ENCODE results near the gene FZD4.
"Not testable (repeated sequence)": the region's sequence is repeated elsewhere in the genome, so short reads cannot be mapped to it uniquely, and the experiment has no call there.

The FZD4 gene

DNA sequence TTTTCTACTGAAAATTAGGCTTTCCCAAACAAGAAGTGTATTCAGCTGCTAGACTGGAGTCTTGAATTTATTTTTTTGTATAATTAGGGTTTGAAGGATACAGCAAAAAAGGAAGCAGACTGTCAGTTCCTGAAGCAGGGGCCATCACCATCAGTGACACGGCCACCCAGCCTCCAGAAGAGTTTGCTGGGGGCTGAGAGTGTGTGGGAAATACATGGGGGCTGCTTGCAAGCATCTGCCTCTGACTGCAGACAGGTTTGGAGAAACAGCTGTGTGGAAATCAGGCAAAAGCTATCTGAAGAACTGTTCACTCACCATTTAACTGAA lies 23.0 kb downstream of the FZD4 start:
- DNase-seq (ENCODE audit: insufficient read length) (no peak), FAIRE-seq (no peak)
- TF ChIP-seq POLR2A (IDR thresholded peaks at IDR 0.05; ENCODE audit: low read depth, low read length) (no peak), POLR2AphosphoS5 (IDR thresholded peaks at IDR 0.05; ENCODE audit: low read depth, low read length) (no peak), TAF1 (IDR thresholded peaks at IDR 0.05; ENCODE audit: borderline replicate concordance, low read depth, low read length) (no peak)

DNA sequence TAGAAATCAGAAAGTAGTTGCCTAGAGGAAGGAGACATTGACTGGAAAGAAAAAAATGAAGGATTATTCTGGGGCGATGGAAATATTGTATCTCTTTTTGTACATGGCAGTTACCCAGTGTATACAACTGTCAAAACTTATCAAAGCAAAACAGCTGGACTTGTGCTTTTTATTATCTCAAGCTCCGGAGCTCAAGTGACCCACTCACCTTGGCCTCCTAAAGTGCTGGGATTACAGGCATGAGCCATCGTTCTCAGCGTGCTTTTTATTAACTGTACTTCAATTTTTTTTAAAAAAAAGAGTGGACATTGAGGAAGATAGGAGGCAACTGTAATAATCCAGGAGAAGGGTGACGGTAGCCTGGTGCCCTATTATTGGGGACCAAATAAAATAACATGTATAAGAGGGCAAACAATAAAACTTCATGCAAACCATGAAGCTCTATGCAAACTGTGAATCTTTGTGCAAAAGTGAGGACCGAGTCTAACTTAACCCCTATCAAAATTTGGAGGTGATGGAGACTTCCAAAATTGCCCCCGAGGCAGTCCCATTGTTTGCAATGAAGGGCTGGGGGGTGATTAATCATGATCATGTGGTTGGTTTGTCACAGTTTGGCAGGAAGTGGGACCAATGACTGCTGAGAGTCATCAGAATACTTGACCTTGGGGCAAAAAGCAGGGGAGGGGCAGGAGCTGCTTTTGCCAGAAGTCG lies 23.5 kb downstream of the FZD4 start:
- FAIRE-seq = no peak
- TF ChIP-seq TAF1 (IDR thresholded peaks at IDR 0.05; ENCODE audit: borderline replicate concordance, low read depth, low read length) = no peak
- DNase-seq (ENCODE audit: insufficient read length) = no peak

DNA sequence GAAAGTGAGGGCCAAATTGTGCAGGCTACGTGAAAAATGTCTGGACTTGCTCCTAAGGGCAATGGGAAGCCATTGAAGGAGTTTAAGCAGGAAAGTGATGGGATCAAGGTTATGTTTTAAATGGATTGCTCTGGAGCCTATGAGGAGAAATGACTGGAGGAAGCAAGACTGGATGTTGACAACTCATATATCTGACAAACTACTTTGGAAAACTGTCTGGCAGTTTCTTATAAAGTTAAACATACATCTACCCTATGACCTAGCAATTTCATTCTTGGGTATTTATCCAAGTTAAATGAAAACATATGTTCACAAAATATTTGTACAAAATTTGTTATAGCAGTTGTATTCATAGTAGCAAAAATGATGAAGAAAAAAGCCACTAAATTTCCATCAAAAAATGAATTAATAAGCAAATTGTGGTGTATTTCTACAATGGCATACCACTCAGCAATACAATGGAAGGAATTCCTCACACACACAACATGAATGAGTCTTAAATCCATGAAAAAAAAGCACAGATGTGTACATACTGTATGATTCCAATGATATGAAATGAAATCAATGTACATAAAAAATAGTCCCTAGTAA lies 24.1 kb downstream of the FZD4 start:
- DNase-seq (ENCODE audit: insufficient read length) (no peak), FAIRE-seq (no peak)
- no peak for TF ChIP-seq POLR2A (IDR thresholded peaks at IDR 0.05; ENCODE audit: low read depth, low read length)
- TF ChIP-seq POLR2AphosphoS5 (IDR thresholded peaks at IDR 0.05; ENCODE audit: low read depth, low read length) = no peak
- TF ChIP-seq TAF1 (IDR thresholded peaks at IDR 0.05; ENCODE audit: borderline replicate concordance, low read depth, low read length) = no peak

DNA sequence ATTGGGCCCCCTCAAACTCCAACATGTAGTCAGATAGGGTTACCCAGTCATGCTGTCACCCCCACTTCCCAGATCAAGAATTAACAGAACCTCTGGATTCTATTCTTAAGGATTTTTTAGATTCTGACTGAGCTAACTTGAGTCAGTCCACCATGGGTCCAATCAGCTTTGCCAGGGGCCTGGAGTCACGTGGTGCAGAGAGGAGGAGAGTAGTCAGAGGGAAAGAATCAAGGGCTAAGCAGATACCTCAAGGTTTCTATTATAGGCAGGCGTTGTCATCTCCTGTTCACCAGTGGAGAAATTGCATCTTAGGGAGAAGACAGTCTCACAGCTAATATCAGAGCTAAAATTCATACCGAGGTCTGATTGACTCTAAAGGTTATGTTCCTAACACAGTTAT lies 28.2 kb downstream of the FZD4 start:
- no peak for DNase-seq (ENCODE audit: insufficient read length)
- TF ChIP-seq POLR2A (IDR thresholded peaks at IDR 0.05; ENCODE audit: low read depth, low read length) (no peak), TAF1 (IDR thresholded peaks at IDR 0.05; ENCODE audit: borderline replicate concordance, low read depth, low read length) (no peak), POLR2AphosphoS5 (IDR thresholded peaks at IDR 0.05; ENCODE audit: low read depth, low read length) (no peak)
- no peak for FAIRE-seq

DNA sequence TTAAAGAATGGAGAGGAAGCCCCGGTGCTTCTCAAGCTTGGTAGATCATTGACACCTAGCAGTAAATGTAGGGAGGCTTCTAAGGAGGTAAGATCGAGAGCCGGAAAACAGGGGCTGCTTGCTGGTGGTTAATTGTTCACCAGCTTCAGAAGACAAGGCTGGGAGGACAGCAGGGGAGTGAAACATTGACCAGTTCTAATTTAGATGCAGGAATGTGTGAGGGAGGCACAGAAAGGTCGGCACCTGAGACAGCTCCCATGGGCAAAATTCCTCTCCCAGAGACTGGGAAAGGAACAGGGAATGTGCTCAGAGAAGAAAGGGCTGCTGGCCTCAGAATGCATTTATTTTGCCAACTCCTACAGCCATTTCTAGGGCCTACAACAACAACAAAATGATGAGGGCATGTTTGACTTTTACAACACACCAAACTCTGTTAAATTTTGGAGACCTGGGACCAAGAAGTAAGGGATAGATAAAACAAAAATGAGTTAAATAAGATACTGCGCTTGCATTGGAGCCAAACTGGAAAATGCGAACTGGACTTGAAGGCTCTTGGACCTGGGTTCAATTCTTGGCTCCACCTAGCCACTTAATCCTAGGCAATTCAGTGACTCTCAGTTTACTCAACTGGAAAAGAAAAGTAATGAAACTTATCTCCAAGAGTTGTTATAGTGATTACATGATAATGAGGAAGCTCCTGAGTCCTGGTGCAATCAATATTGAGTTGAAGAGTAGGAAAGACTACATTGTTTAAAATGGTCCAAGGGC lies 31.0 kb downstream of the FZD4 start:
- no peak for DNase-seq (ENCODE audit: insufficient read length)
- TF ChIP-seq POLR2AphosphoS5 (IDR thresholded peaks at IDR 0.05; ENCODE audit: low read depth, low read length) (no peak), TAF1 (IDR thresholded peaks at IDR 0.05; ENCODE audit: borderline replicate concordance, low read depth, low read length) (no peak), POLR2A (IDR thresholded peaks at IDR 0.05; ENCODE audit: low read depth, low read length) (no peak)
- FAIRE-seq = no peak

DNA sequence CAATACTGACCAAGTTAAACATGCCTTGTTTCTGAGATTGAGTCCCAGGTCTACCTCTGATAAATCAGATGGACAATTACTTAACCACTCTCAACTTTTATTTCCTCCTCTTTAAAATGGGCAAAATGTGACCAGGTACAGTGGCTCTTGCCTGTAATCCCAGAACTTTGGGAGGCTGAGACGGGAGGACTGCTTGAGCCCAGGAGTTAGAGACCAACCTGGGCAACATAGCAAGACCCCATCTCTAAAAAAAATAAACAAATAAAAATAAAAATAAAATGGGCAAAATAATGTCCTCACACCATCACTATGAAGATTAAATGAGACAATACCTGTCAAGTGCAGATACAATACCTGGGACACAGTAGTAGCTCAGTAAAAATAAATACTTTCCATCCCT lies 33.0 kb downstream of the FZD4 start:
- TF ChIP-seq POLR2AphosphoS5 (IDR thresholded peaks at IDR 0.05; ENCODE audit: low read depth, low read length) (no peak), TAF1 (IDR thresholded peaks at IDR 0.05; ENCODE audit: borderline replicate concordance, low read depth, low read length) (no peak), POLR2A (IDR thresholded peaks at IDR 0.05; ENCODE audit: low read depth, low read length) (no peak)
- DNase-seq (ENCODE audit: insufficient read length) = no peak
- FAIRE-seq = no peak

DNA sequence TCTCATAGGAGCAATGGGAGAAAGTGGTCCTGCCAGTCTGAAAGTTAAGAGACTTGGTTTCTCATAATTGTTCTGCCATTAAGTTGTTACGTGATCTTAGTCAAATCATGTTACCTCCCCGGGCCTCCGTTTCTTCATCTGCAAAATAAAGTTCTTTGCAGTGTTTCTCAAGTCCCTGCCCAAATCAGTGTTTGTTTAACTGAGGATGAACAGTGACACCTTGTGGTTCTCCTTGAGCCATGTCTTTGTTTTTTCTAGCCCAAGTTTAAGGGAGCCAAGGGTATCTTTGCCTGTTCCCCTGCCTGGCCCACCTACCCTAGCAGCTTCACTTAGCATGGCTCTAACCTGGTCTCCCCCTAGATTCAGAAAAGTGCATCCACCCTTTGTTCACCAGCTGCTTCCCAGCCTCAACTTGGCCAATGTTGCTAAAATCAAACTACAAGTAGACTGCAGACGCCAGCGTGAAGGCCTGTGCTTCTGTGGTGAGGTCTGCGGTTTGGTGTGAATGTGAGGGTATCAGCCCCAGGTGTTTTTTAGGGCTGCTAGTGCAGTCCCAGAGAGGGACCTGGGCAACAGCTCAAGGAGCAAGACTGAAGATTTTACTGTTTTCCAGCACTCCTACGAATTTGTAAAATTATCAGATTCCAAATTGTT lies 35.5 kb downstream of the FZD4 start:
- TF ChIP-seq POLR2A (IDR thresholded peaks at IDR 0.05; ENCODE audit: low read depth, low read length) (no peak), TAF1 (IDR thresholded peaks at IDR 0.05; ENCODE audit: borderline replicate concordance, low read depth, low read length) (no peak), POLR2AphosphoS5 (IDR thresholded peaks at IDR 0.05; ENCODE audit: low read depth, low read length) (no peak)
- DNase-seq (ENCODE audit: insufficient read length) = no peak
- peak; percentile 80 for FAIRE-seq

DNA sequence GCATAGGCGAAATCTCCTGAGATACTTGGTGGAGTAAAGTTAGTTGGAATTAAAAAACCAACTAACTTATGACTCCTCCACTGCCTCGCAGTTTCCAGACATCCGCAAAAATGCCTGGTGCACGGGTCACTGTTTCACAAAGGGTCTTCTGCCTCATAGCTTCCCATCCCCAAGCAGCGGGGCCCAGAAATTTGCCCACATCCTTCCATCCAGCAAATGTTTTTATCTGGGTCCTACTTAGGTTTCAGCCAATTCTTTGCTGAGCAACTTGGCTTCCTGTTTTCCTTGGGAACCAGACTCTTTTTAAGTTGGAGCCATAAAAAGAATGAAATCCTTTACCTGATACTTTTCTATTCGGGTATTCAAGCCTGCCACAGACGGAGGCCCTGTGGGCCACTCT lies 36.2 kb downstream of the FZD4 start:
- no peak for DNase-seq (ENCODE audit: insufficient read length)
- TF ChIP-seq POLR2A (IDR thresholded peaks at IDR 0.05; ENCODE audit: low read depth, low read length) (no peak), TAF1 (IDR thresholded peaks at IDR 0.05; ENCODE audit: borderline replicate concordance, low read depth, low read length) (no peak)
- FAIRE-seq = no peak

DNA sequence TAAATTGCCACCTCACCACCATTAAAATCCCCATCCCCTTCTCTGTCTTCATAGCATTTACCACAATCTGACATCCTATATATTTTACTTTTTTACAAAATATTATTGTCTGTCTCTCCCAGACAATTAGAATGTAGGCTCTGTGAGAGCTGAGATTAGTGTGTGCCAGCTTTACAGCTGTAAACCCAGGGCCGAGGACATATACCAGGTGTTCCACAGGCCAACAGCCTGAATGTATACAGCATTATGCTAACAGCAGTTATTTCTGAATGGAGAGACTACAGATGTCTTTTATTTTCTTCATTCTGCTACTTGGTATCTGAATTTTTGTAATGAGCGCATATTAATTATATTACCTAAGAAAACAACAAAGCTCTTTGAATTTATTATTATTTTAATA lies 36.7 kb downstream of the FZD4 start:
- TF ChIP-seq POLR2A (IDR thresholded peaks at IDR 0.05; ENCODE audit: low read depth, low read length) (no peak), POLR2AphosphoS5 (IDR thresholded peaks at IDR 0.05; ENCODE audit: low read depth, low read length) (no peak)
- FAIRE-seq = no peak
- no peak for DNase-seq (ENCODE audit: insufficient read length)

DNA sequence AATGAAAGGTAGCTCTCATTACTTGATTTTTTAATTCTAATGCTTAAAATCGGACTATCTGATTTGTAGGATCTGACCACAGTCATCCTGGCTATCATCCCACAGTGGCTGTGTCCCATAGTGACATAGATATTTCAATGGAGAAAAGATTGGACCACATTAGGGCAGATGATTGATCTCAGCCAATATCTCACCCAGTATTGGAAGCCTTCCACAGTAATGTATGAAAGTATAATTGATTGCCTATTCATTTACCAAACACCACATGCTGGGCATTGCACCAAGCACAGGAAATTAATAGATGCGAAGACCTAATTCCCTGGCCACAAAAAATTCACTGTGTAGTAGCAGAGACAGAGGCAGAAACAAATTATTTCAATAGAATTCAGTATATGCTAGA lies 37.6 kb downstream of the FZD4 start:
- DNase-seq (ENCODE audit: insufficient read length) (no peak), FAIRE-seq (no peak)
- no peak for TF ChIP-seq TAF1 (IDR thresholded peaks at IDR 0.05; ENCODE audit: borderline replicate concordance, low read depth, low read length)
- TF ChIP-seq POLR2A (IDR thresholded peaks at IDR 0.05; ENCODE audit: low read depth, low read length) = no peak
- TF ChIP-seq POLR2AphosphoS5 (IDR thresholded peaks at IDR 0.05; ENCODE audit: low read depth, low read length) = no peak

DNA sequence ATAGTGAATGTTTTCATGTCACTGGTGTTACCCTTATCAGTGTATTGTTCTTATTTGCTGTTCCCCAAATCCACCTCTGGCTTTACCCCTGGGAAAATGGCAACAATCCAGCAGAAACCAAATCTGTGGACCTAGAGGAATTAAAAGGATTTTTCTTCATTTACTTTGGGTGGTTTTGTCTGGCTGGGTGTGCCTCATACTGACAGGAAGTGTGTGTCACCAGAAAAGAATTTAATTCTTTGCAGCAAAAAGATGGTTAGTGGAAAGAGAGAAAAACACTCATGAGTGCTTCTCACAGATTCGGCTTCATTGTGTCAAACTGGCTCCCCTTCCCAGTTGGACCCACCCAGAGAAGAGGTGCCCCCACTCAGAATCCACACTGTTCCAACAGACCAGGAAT lies 38.9 kb downstream of the FZD4 start:
- no peak for FAIRE-seq
- no peak for DNase-seq (ENCODE audit: insufficient read length)
- TF ChIP-seq TAF1 (IDR thresholded peaks at IDR 0.05; ENCODE audit: borderline replicate concordance, low read depth, low read length) (no peak), POLR2A (IDR thresholded peaks at IDR 0.05; ENCODE audit: low read depth, low read length) (no peak), POLR2AphosphoS5 (IDR thresholded peaks at IDR 0.05; ENCODE audit: low read depth, low read length) (no peak)

DNA sequence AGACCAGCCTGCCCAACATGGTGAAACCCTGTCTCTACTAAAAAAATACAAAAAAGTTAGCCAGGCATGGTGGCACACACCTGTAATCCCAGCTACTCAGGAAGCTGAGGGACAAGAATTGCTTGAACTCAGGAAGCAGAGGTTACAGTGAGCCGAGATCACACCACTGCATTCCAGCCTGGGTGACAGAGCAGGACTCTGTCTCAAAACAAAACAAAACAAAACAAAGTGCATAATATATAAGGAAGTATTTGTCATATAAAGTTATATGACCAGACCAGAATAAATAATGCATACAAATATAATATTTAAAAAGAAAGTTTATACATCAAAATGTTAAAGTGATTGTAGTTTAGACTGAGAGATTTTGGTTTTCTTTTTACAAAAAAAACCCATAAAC lies 39.3 kb downstream of the FZD4 start:
- DNase-seq (ENCODE audit: insufficient read length); FAIRE-seq: not testable (repeated sequence)
